T47D (cell line): ENCODE data around the gene TTC7B.
"Not testable (repeated sequence)": the region's sequence is repeated elsewhere in the genome, so short reads cannot be mapped to it uniquely, and the experiment has no call there.

Source experiments
- DNase-seq, 2 experiments: peaks; one replicate each; pipeline versions ENCODE4 v3.0.0 to v3.0.0-alpha.2; 2011 to 2012; ENCODE audit warnings: low read depth in 1 of 2, low spot score in 1 of 2
- JUND ChIP-seq: IDR thresholded peaks from 2 replicates; pipeline ENCODE4 v1.6.1; 2012; ENCODE audit warnings: low read depth
- in situ Hi-C: cut with HindIII; loops from 2 replicates; pipeline ENCODE4 v1.10.0; 2016; ENCODE audit warnings: low sequenced_read_pairs, low pct_unique_long_range_greater_than_20kb

The TTC7B gene

DNA sequence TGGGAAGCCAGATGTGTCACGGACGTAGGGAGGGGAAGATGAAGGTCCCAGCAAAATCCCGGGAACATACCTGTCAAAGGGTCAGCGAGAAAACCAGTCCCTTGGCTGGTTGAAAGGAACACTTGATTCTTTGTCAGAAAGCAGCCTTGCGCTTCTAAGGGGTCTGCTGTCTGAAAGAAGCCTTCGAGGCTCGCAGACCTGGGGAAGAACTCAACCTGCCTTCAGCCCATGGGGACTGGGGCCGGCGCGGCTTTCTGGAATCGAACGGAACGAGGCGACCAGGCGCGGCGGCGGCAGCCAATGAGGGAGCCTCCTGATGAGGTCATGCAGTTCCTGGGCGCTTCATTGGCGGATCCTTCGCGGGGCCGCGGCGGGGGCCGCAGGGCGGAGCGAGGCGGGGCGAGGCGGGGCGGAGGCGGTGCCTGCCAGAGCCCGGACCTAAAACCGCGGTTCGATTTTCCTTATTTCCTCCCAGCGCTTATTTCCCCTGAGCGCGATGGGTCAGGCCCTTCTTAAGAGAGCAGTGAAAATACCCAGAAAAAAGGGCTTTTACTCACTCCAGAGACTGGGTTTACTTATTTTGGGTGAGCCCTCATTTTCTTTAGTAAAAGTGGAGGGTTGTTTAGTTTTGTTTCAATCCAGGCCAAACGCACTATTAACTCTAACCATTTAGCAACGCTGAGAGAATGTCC lies 11.8 kb upstream of the TTC7B start:
- DNase-seq, result peak; percentile 95 to 99
- TF ChIP-seq JUND, result no peak
- in situ Hi-C loops, result no loop called here

DNA sequence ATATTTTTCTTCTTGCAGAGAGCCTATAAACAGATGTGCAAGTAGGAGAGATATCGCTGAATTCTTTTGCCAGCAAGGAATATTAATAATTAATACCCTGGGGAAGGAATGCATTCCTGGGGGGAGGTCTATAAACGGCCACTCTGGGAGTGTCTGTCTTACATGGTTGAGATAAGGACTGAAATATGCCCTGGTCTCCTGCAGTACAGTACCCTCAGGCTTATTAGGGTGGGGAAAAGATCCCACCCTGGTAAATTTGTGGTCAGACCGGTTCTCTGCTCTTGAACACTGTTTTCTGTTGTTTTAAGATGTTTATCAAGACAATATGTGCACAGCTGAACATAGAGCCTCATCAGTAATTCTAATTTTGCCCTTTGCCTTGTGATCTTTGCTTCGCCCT lies 7.3 kb upstream of the TTC7B start:
- DNase-seq, in situ Hi-C loops: not testable (repeated sequence)

DNA sequence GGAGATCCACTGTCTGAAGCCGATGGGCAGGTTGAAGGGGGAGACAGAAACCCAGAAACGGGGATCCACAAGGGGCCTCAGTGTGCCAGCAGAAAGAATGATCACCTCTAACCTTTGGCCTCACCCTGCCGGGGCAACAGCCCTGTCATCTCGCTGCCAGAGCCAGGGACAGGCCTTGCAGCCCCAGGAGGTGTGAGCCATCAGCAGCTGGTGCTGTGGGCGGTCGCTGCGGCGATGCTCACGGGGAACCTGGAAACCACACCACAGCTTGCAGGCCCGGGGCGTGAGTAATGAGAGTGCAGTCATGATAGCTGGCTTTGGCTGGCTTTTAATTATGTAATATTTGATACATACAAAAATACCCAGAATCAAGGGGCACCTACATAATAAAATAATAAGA lies 4.7 kb upstream of the TTC7B start:
- in situ Hi-C loops, result no loop called here
- no peak for TF ChIP-seq JUND
- DNase-seq, result no peak

GRCh38 chr14:90819734-90820393 lies 3.6 kb upstream of the TTC7B start:
- DNase-seq, result peak; percentile 65 to 79
- no peak for TF ChIP-seq JUND
- in situ Hi-C loops, result no loop called here

DNA sequence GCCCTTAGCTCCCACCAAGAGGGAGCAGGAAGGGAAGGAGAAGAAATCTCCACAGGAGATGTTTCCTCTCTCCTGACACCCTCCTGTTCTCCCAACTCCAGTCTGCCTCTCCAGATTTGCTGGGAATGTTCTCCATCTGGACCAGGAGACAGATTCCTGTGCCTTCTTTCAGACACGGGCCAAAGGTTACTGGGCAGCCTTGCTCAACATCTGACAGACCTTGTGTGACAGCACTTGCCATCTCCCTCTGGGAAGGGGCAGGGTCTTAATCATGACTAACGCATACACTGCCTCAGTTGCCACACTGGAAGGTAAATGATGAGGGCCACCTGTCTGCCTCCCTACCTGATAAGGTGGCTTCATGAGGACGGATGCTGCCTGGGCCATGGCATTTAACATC lies 2.5 kb upstream of the TTC7B start:
- no peak for DNase-seq
- in situ Hi-C loops, result no loop called here
- no peak for TF ChIP-seq JUND

DNA sequence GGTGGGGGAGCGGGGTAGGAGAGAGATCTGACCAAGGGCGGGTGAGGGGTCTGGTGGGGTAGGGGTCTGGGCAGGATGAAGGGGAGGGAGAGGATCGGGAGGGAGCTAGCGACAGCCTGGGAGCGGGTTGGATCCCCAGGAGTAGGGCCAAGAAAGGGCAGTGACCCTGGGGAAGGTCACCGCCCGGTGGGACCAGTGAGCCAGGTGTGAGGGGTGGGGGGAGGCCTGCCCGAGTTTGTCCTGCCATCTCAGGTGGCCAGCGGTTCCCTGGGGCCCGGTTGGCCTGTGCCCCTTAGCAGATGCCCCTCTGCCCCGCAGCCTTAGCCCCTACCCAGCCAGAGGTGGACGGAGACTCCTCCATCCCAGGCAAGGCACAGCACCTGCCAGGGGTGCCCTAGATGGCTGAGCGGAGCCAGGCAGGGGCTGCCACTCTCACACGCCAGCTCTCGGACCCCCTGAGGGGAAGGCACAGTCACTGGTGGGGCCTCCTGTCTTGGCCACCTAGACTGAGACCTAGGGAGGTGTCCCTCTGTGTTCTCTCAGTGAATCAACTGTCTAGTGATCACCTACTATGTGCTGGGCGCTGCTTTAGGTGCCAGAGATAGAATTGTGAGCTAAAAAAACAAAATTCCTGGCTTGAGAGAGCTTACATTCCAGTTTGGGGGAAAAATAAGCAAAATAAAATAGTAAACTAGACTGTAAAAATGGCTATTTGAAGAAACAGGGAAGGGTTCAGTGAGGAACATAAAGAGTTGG lies 629 bp upstream of the TTC7B start:
- in situ Hi-C loops, result no loop called here
- TF ChIP-seq JUND, result no peak
- no peak for DNase-seq

GRCh38 chr14:90815572-90815821 lies 733 bp downstream of the TTC7B start:
- no peak for TF ChIP-seq JUND
- in situ Hi-C loops, result no loop called here
- DNase-seq, result no peak

DNA sequence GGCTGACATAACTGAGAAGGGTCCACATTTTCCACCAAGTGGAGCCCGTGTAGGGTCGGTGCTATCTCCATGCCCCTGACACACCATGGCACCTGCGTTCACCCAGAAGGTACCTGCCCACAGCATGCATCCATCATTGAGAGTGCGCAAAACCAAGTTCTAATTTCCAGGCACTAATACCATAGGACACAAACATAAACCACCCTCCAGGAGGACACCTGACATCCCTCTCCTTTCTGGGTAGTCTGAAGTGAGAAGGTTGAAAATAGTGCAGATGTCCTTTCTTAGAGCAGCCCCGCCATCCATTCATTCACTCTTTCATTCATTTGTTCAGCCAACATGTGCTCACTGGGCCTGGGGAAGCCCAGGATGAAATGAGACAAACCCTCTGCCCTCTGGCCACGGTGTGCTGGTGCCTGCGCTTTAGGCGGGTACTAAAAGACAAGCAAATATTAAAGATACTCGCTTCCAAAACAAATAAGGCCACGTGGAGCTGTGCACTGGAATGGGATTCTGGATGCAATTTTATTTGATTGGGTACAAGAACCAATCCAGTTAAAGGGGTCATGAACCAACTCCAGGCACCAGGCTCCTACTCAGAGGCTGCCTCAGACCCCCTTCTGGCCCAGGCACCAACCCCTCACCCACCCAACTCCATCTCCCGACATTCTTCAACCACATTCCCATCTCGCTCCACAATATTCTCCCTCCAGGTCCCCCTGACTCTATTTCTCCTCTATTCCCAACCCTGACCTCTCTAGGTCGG lies 1.2 kb downstream of the TTC7B start:
- in situ Hi-C loops, result no loop called here
- peak; percentile 33 to 72 for DNase-seq
- no peak for TF ChIP-seq JUND

GRCh38 chr14:90813442-90813841 lies 2.8 kb downstream of the TTC7B start:
- no peak for TF ChIP-seq JUND
- in situ Hi-C loops, result no loop called here
- DNase-seq, result no peak

DNA sequence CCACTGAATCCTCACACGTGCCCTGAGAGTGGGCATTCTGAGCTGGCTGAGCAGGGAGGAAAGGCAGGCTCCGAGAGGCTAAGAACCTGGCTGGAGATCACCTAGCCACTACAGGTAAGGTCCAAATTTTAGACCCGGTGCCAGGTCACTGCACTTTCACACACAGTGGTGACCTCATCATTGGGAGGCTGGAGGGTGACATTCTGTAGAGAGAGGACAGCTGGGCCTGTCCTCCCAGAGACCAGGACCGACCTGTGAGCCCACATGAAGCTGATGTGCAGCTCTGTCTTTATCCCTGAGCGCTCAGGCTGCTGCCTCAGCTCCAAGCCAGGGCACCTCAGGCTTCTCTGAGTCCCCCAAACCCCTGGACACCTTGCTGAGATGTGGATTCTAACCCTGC lies 4.1 kb downstream of the TTC7B start:
- in situ Hi-C loops, result no loop called here
- no peak for DNase-seq
- TF ChIP-seq JUND, result no peak

DNA sequence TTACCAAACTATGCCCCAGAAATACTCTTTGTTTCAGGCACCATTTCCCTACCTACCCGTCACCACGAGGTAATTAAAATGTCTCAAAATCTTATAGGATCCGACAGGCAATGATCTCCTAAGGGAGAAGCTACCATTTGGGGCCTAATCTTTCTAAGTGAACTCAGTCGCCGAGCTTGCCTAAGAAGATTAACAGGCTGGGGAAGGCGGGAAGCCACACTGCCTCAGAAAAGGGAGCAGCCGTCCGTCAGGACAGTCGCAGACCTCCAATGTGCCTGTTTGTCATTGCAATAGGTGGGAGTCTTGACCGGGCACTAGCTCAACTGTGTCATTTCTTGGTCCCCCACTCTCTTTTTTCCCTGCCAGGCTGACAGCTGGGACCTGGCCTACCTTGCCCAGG lies 4.6 kb downstream of the TTC7B start:
- DNase-seq, result no peak
- no peak for TF ChIP-seq JUND
- in situ Hi-C loops, result no loop called here

DNA sequence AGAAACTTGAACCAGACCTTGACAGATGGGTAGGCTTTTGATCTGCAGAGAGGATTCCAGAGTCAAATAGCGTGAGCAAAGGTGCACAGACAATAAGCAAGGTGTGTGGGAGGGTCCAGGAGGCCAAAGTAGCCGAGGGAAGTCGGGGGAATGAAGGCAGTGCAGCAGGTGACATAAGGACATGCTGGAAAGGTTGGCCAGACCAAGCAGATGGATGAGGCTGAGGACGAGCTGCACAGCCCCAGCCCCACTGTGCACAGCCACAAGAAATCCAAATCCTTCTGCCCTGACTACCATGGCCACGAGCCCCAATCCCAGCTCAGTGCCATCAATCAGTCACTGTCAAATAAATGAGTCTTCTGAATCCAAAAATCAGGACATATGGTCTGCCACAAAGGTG lies 5.4 kb downstream of the TTC7B start:
- DNase-seq, result no peak
- no peak for TF ChIP-seq JUND
- in situ Hi-C loops, result no loop called here

GRCh38 chr14:90809530-90810312 lies 6.5 kb downstream of the TTC7B start:
- DNase-seq, result no peak
- no peak for TF ChIP-seq JUND
- in situ Hi-C loops, result no loop called here
